H9 (cell line): Measurements from ENCODE around the gene ANXA9. TPM values are rescaled to one million over a fixed set of nuclear protein-coding genes. Genes with fewer than 3 reads are reported as not detected.
A peak's percentile ranks its signal among the peaks of the same experiment; 100 is the strongest.

ENCODE experiments used
- DNase-seq: peaks from one replicate; pipeline ENCODE4 v3.0.0-alpha.2; 2017
- H2AFZ ChIP-seq: one replicate; pipeline ENCODE4 v1.6.1; 2013; ENCODE audit warnings: mild to moderate bottlenecking, low read length, control low read depth, moderate library complexity
- H2AK5ac ChIP-seq: 2 replicates; pipeline ENCODE4 v1.6.1; 2013; ENCODE audit warnings: low read length, control low read depth, mixed read lengths; ENCODE audit not compliant: insufficient read length
- H2BK120ac ChIP-seq: one replicate; pipeline ENCODE4 v1.6.1; 2013; ENCODE audit warnings: low read depth, mild to moderate bottlenecking, low read length, control low read depth, inconsistent platforms; ENCODE audit not compliant: poor library complexity, severe bottlenecking
- H2BK12ac ChIP-seq: 2 replicates; pipeline ENCODE4 v1.6.1; 2013; ENCODE audit warnings: low read length, control low read depth, mixed read lengths, low read depth; ENCODE audit not compliant: insufficient read length
- H2BK15ac ChIP-seq: 2 replicates; pipeline ENCODE4 v1.6.1; 2013; ENCODE audit warnings: low read depth, low read length, control low read depth
- H2BK20ac ChIP-seq: one replicate; pipeline ENCODE4 v1.6.1; 2013; ENCODE audit warnings: low read depth, mild to moderate bottlenecking, low read length, control low read depth, inconsistent platforms; ENCODE audit not compliant: poor library complexity, severe bottlenecking
- H2BK5ac ChIP-seq: 2 replicates; pipeline ENCODE4 v1.6.1; 2013; ENCODE audit warnings: low read length, control low read depth, mixed read lengths; ENCODE audit not compliant: insufficient read length
- H3K14ac ChIP-seq: 2 replicates; pipeline ENCODE4 v1.6.1; 2013; ENCODE audit warnings: low read length, control low read depth; ENCODE audit not compliant: insufficient read depth
- H3K18ac ChIP-seq: 2 replicates; pipeline ENCODE4 v1.6.1; 2013; ENCODE audit warnings: low read depth, mild to moderate bottlenecking, mixed read lengths, low read length, control low read depth; ENCODE audit not compliant: insufficient read length
- H3K23ac ChIP-seq: 2 replicates; pipeline ENCODE4 v1.6.1; 2013; ENCODE audit warnings: low read length, control low read depth, mixed read lengths, low read depth; ENCODE audit not compliant: insufficient read length
- H3K23me2 ChIP-seq: 2 replicates; pipeline ENCODE4 v1.6.1; 2013; ENCODE audit warnings: low read depth, mild to moderate bottlenecking, mixed read lengths, low read length, control low read depth; ENCODE audit not compliant: insufficient read length, poor library complexity, severe bottlenecking
- H3K27ac ChIP-seq: 2 replicates; pipeline ENCODE4 v1.5.1; 2013; ENCODE audit warnings: low read length, control low read depth, mixed read lengths, low read depth; ENCODE audit not compliant: insufficient read length
- H3K27me3 ChIP-seq: 2 replicates; pipeline ENCODE4 v1.6.1; 2013; ENCODE audit warnings: low read length, control low read depth, inconsistent platforms; ENCODE audit not compliant: insufficient read depth
- H3K4ac ChIP-seq: 2 replicates; pipeline ENCODE4 v1.6.1; 2013; ENCODE audit warnings: low read depth, mild to moderate bottlenecking, control low read depth, inconsistent platforms, low read length, moderate library complexity
- H3K4me1 ChIP-seq: 2 replicates; pipeline ENCODE4 v1.6.1; 2013; ENCODE audit warnings: low read length, control low read depth, inconsistent platforms; ENCODE audit not compliant: insufficient read depth
- H3K4me2 ChIP-seq: 2 replicates; pipeline ENCODE4 v1.6.1; 2013; ENCODE audit warnings: low read length, control low read depth, mixed read lengths; ENCODE audit not compliant: insufficient read length, insufficient read depth
- H3K56ac ChIP-seq: 2 replicates; pipeline ENCODE4 v1.6.1; 2013; ENCODE audit warnings: low read depth, mild to moderate bottlenecking, mixed read lengths, low read length, control low read depth; ENCODE audit not compliant: insufficient read length
- H3K79me1 ChIP-seq: 2 replicates; pipeline ENCODE4 v1.6.1; 2013; ENCODE audit warnings: low read depth, mild to moderate bottlenecking, moderate library complexity, low read length, control low read depth, inconsistent platforms; ENCODE audit not compliant: insufficient read depth, poor library complexity, severe bottlenecking
- H3K79me2 ChIP-seq: 2 replicates; pipeline ENCODE4 v1.6.1; 2013; ENCODE audit warnings: low read length, control low read depth, inconsistent platforms; ENCODE audit not compliant: insufficient read depth
- H3K9ac ChIP-seq: 2 replicates; pipeline ENCODE4 v1.6.1; 2013; ENCODE audit warnings: low read length, control low read depth, mixed read lengths; ENCODE audit not compliant: insufficient read length; ENCODE audit errors: extremely low read depth
- H3K9me3 ChIP-seq: one replicate; pipeline ENCODE4 v1.6.1; 2013; ENCODE audit warnings: low read depth, low read length, inconsistent platforms; ENCODE audit not compliant: control insufficient read depth
- H3T11ph ChIP-seq: one replicate; pipeline ENCODE4 v1.6.1; 2013; ENCODE audit warnings: mild to moderate bottlenecking, low read length, control low read depth, inconsistent platforms
- H4K20me1 ChIP-seq: one replicate; pipeline ENCODE4 v1.6.1; 2013; ENCODE audit not compliant: control insufficient read depth, insufficient read length, insufficient read depth
- H4K5ac ChIP-seq: 2 replicates; pipeline ENCODE4 v1.6.1; 2013; ENCODE audit warnings: low read depth, mild to moderate bottlenecking, mixed read lengths, low read length, control low read depth; ENCODE audit not compliant: insufficient read length
- H4K8ac ChIP-seq: replicated peaks from 2 replicates; pipeline ENCODE4 v1.6.1; 2013; ENCODE audit warnings: low read length, control low read depth, mixed read lengths, low read depth; ENCODE audit not compliant: insufficient read length
- H4K91ac ChIP-seq: 2 replicates; pipeline ENCODE4 v1.6.1; 2013; ENCODE audit warnings: low read depth, mild to moderate bottlenecking, moderate library complexity, mixed read lengths, low read length, control low read depth; ENCODE audit not compliant: insufficient read length
- H3K27ac Mint-ChIP-seq, 3 experiments: 2 replicates in 2 of 3; 3 replicates in 1 of 3; pipeline ENCODE4 v1.8.0; 2020 to 2021; ENCODE audit warnings: mixed read lengths in 3 of 3, mild to moderate bottlenecking in 1 of 3, moderate library complexity in 1 of 3
- H3K27me3 Mint-ChIP-seq: 2 replicates; pipeline ENCODE4 v1.8.0; 2021; ENCODE audit warnings: low read depth, mild to moderate bottlenecking, moderate library complexity, mixed read lengths
- H3K36me3 Mint-ChIP-seq, 3 experiments: 2 replicates in 2 of 3; 3 replicates in 1 of 3; pipeline ENCODE4 v1.8.0; 2020 to 2021; ENCODE audit warnings: low read depth in 3 of 3, mixed read lengths in 3 of 3; ENCODE audit not compliant: insufficient read depth in 1 of 3
- H3K4me1 Mint-ChIP-seq, 2 experiments: 2 replicates each; pipeline ENCODE4 v1.8.0; 2020; ENCODE audit warnings: mixed read lengths in 2 of 2
- H3K4me3 Mint-ChIP-seq, 2 experiments: 2 replicates in 1 of 2; 3 replicates in 1 of 2; pipeline ENCODE4 v1.8.0; 2020 to 2021; ENCODE audit warnings: mild to moderate bottlenecking in 2 of 2, mixed read lengths in 2 of 2, moderate library complexity in 1 of 2
- H3K9me3 Mint-ChIP-seq, 2 experiments: 2 replicates in 1 of 2; 3 replicates in 1 of 2; pipeline ENCODE4 v1.8.0; 2020; ENCODE audit warnings: mild to moderate bottlenecking in 2 of 2, mixed read lengths in 2 of 2, moderate library complexity in 1 of 2
- CTCF ChIP-seq: fragments of 200-600 bp; sonication (generic); conservative IDR thresholded peaks from 3 replicates; pipeline ENCODE4 v1.8.0; 2021; ENCODE audit warnings: antibody characterized with exemption, mild to moderate bottlenecking
- WGBS: extraction: QIAGEN DNeasy Blood & Tissue Kit; methylation state at CpG from one replicate; pipeline ENCODE4 v1.1.7; 2013; ENCODE audit warnings: missing lambda C conversion rate, low lambda C conversion rate, mixed read lengths; ENCODE audit not compliant: insufficient read length; ENCODE audit errors: extremely low coverage; 5-methylcytosine and 5-hydroxymethylcytosine counted together
- total RNA-seq: library from RNA; stranded (reverse); gene quantifications from 2 replicates; pipeline ENCODE4 v1.2.1, GENCODE V29; 2021

ANXA9 gene
- total RNA-seq, 1 experiment from 2014 or later, result 0.92 TPM

- Histone ChIP-seq H3K79me1 (no peaks in the 10 kb centered on the region), H4K91ac (no peak overlapping the region), H2BK15ac (no peak overlapping the region), H3K18ac (no peak overlapping the region), H2AFZ (no peak overlapping the region), H3K4me1 (peaks cover 20% of the 10 kb centered on the region), H3K9ac (no peak overlapping the region), H4K8ac (no peak overlapping the region), H3K4me2 (no peak overlapping the region), H3K27ac (no peak overlapping the region), H3K27me3 (no peaks in the 10 kb centered on the region), H3K14ac (0 out of 2 replicates have a peak overlapping the region, but pooled peaks have one; percentile 52), H4K5ac (no peak overlapping the region), H3K56ac (no peak overlapping the region), H3K23ac (no peak overlapping the region), H3K79me2 (peaks cover 20% of the 10 kb centered on the region; the same call in 1 of the 2 replicates), H3K4ac (no peak overlapping the region), H2BK5ac (no peak overlapping the region), H3T11ph (no peak overlapping the region), H2BK120ac (no peak overlapping the region), H2BK12ac (no peak overlapping the region), H3K9me3 (no peaks in the 10 kb centered on the region), H2AK5ac (no peak overlapping the region), H4K20me1 (no peaks in the 10 kb centered on the region), H3K23me2 (peaks cover 12% of the 10 kb centered on the region), H2BK20ac (no peak overlapping the region)
- no CpG with 5 or more reads among the region's 9 CpGs for WGBS
- no peak for TF ChIP-seq CTCF
- H3K4me3 Mint-ChIP-seq, result peak overlapping the region; percentile 78 to 84
- peak overlapping the region in 2 of 3 experiments; percentile 13 to 59; a peak in 4 of 7 replicates for H3K27ac Mint-ChIP-seq
- no peaks in the 10 kb centered on the region for H3K9me3 Mint-ChIP-seq
- no peaks in the 10 kb centered on the region for H3K27me3 Mint-ChIP-seq
- no peak for DNase-seq
- H3K4me1 Mint-ChIP-seq, result peaks cover 57 to 58% of the 10 kb centered on the region in 2 experiments
- peaks cover 2 to 4% (median 2%) of the 10 kb centered on the region in 3 experiments; a peak in 2 of 7 replicates for H3K36me3 Mint-ChIP-seq
Measured at GRCh38 chr1:150976401-150976821, 5.7 kb upstream of the ANXA9 start.
